ENCODE measurements around the gene RELN.

Gene RELN

DNA sequence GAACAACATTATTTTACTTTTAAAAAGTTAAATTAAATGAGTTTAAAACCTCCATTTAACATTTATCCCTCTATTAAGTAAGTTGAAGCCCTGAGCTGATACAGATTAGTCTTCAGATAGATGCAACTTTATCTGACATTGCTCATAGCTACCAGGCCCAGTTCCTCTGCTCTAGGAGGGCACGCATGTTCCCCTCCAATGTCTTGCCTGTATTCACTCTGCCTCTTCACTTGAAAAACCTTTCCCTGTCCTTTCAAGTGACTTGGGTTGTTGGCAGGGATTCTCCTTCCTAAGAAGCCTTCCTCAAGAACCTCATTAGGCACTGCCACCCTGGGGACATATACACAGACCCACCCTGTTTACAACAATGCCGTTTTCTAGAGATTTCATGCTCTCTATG lies 270.4 kb downstream of the RELN start:
- TF ChIP-seq TAF1 (IDR thresholded peaks at IDR 0.05; ENCODE audit: borderline replicate concordance, insufficient read depth, low read length) (no peak), SIN3A (IDR thresholded peaks at IDR 0.05; ENCODE audit: borderline replicate concordance, insufficient read depth, low read length) (no peak), POLR2AphosphoS5 (IDR thresholded peaks at IDR 0.05; ENCODE audit: low read depth, low read length) (no peak), FOXP2 (optimal IDR thresholded peaks at IDR 0.05; ENCODE audit: borderline replicate concordance, extremely low read depth, extremely low read length, insufficient read depth) (no peak)
- TF ChIP-seq, protein P1, sequence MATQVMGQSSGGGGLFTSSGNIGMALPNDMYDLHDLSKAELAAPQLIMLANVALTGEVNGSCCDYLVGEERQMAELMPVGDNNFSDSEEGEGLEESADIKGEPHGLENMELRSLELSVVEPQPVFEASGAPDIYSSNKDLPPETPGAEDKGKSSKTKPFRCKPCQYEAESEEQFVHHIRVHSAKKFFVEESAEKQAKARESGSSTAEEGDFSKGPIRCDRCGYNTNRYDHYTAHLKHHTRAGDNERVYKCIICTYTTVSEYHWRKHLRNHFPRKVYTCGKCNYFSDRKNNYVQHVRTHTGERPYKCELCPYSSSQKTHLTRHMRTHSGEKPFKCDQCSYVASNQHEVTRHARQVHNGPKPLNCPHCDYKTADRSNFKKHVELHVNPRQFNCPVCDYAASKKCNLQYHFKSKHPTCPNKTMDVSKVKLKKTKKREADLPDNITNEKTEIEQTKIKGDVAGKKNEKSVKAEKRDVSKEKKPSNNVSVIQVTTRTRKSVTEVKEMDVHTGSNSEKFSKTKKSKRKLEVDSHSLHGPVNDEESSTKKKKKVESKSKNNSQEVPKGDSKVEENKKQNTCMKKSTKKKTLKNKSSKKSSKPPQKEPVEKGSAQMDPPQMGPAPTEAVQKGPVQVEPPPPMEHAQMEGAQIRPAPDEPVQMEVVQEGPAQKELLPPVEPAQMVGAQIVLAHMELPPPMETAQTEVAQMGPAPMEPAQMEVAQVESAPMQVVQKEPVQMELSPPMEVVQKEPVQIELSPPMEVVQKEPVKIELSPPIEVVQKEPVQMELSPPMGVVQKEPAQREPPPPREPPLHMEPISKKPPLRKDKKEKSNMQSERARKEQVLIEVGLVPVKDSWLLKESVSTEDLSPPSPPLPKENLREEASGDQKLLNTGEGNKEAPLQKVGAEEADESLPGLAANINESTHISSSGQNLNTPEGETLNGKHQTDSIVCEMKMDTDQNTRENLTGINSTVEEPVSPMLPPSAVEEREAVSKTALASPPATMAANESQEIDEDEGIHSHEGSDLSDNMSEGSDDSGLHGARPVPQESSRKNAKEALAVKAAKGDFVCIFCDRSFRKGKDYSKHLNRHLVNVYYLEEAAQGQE (IDR thresholded peaks at IDR 0.05; ENCODE audit: insufficient read depth in 1 of 2, low read depth in 2 of 2, low read length in 2 of 2): no peak

DNA sequence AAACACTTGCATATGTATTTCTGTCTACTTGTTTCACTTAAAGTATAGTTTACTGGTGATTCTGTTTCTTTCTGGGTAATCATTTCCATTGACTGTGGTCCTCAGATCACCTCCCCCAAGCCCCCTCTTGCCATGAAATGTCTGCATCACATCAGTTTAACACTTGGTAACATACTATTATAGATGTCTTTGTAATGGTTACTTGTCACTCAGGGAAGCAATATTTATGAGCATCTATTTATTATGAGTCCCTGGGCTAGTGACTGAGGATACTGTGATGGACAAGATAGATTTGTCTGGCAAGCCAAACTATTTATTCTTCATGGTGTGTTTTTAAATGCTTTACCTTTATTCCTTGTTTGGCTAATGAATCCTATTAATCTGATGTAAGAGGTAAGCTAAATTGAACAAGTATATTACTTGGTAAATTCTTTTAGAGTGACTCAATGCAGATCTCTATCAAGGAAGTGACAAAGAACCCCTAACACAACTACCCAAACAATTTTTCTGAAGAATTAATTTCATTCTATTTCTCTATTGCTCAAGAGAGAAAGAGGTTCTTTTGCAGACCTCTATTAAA lies 270.9 kb downstream of the RELN start:
- TF ChIP-seq, protein P1 (IDR thresholded peaks at IDR 0.05; ENCODE audit: insufficient read depth in 1 of 2, low read depth in 2 of 2, low read length in 2 of 2): no peak
- no peak for TF ChIP-seq SIN3A (IDR thresholded peaks at IDR 0.05; ENCODE audit: borderline replicate concordance, insufficient read depth, low read length)

DNA sequence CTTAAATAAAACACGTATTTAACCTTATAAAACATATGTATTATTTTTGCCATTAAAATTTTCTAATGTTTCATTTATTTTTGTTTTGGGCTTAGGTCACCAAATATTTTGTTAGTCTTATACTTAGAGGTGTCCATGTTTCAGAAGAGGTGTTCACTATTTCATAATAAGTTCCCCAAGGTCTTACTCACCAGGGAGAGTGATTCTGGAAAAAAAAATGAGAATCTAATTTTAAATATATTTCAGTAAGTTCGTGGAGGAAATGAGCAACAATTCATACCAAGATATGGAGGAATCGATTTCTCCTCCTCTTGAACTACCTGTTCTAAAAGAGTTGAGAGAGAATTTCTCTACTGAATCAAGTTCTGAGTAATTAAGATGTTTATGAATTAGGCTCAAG lies 271.9 kb downstream of the RELN start:
- no peak for TF ChIP-seq POLR2AphosphoS5 (IDR thresholded peaks at IDR 0.05; ENCODE audit: low read depth, low read length)
- TF ChIP-seq FOXP2 (optimal IDR thresholded peaks at IDR 0.05; ENCODE audit: borderline replicate concordance, extremely low read depth, extremely low read length, insufficient read depth): no peak
- TF ChIP-seq, protein P1 (IDR thresholded peaks at IDR 0.05; ENCODE audit: insufficient read depth in 1 of 2, low read depth in 2 of 2, low read length in 2 of 2): no peak
- TF ChIP-seq TAF1 (IDR thresholded peaks at IDR 0.05; ENCODE audit: borderline replicate concordance, insufficient read depth, low read length): no peak
- TF ChIP-seq SIN3A (IDR thresholded peaks at IDR 0.05; ENCODE audit: borderline replicate concordance, insufficient read depth, low read length): no peak

DNA sequence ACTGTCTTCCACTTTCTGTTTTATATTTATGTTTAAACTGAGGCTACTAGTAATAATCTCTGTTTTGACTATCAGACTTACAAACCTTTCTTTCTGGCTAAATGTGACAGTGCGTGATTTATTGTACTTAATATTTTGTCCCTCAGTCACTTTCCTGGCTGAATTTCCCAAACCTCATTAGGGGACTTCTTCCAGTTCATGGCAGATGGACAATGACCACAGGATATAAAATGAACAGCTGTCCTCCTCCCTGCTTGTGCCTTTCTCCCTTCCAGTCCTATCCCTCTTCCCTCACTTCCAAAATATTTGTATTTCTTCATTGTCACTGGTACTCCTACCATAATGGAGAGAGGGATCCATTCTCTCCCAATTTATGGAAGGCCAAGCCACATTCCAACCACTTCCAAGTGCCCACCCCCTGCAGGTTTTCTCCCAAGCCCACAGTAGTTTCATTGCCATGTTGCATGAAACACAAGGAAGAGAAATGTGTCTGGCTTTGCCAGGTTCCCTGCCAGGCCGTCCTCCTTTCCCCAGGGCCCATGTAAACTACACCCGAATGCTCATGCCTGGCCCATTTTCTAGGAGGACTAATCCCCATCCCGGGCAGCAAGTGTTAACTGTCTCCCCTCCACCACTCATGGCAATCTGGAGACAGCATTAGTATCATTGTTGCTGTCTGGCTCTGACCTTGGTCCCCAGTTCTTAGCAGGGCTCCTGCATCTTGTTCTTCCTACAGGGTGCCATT lies 273.9 kb downstream of the RELN start:
- TF ChIP-seq FOXP2 (optimal IDR thresholded peaks at IDR 0.05; ENCODE audit: borderline replicate concordance, extremely low read depth, extremely low read length, insufficient read depth) (no peak), SIN3A (IDR thresholded peaks at IDR 0.05; ENCODE audit: borderline replicate concordance, insufficient read depth, low read length) (no peak), TAF1 (IDR thresholded peaks at IDR 0.05; ENCODE audit: borderline replicate concordance, insufficient read depth, low read length) (no peak), POLR2AphosphoS5 (IDR thresholded peaks at IDR 0.05; ENCODE audit: low read depth, low read length) (no peak)
- TF ChIP-seq, protein P1 (IDR thresholded peaks at IDR 0.05; ENCODE audit: insufficient read depth in 1 of 2, low read depth in 2 of 2, low read length in 2 of 2): no peak

Data from PFSK-1 (cell line).